DMS 273 (cell line): Measurements from ENCODE around the gene NEK9.

Source experiments
- DNase-seq: peaks from one replicate; lab custom pipeline; 2025; ENCODE audit not compliant: unreplicated experiment; lab: John Stamatoyannopoulos, UW

The NEK9 gene

GRCh38 chr14:75109877-75110276, 17.0 kb downstream of the NEK9 start:
- DNase-seq, result no peak

GRCh38 chr14:75107186-75107585, 19.7 kb downstream of the NEK9 start:
- DNase-seq, result no peak

GRCh38 chr14:75101491-75101890, 25.4 kb downstream of the NEK9 start:
- no peak for DNase-seq

GRCh38 chr14:75098682-75099081, 28.2 kb downstream of the NEK9 start:
- no peak for DNase-seq

GRCh38 chr14:75098212-75098611, 28.6 kb downstream of the NEK9 start:
- no peak for DNase-seq

GRCh38 chr14:75096959-75097358, 29.9 kb downstream of the NEK9 start:
- no peak for DNase-seq

- no peak for DNase-seq
These were observed 31.2 kb downstream of the NEK9 start for GRCh38 chr14:75095690-75096089.

- DNase-seq, result no peak
These were observed 32.0 kb downstream of the NEK9 start for GRCh38 chr14:75094896-75095295.

- DNase-seq, result no peak
These were observed 34.1 kb downstream of the NEK9 start for GRCh38 chr14:75092698-75093097.

GRCh38 chr14:75091251-75091650, 35.6 kb downstream of the NEK9 start:
- DNase-seq, result no peak

GRCh38 chr14:75090353-75090752, 36.5 kb downstream of the NEK9 start:
- DNase-seq, result no peak

GRCh38 chr14:75088566-75089373, 38.1 kb downstream of the NEK9 start:
- peak; percentile 89 for DNase-seq

- no peak for DNase-seq
These were observed 38.7 kb downstream of the NEK9 start for GRCh38 chr14:75088153-75088552.

GRCh38 chr14:75084513-75084912, 42.3 kb downstream of the NEK9 start:
- peak; percentile 52 for DNase-seq

- DNase-seq, result no peak
These were observed 43.6 kb downstream of the NEK9 start for GRCh38 chr14:75083271-75083670.

GRCh38 chr14:75081660-75082229, 45.1 kb downstream of the NEK9 start:
- DNase-seq, result no peak

- no peak for DNase-seq
These were observed 47.3 kb downstream of the NEK9 start for GRCh38 chr14:75079521-75079920.

- no peak for DNase-seq
These were observed 49.1 kb downstream of the NEK9 start for GRCh38 chr14:75077794-75078193.

- DNase-seq, result no peak
These were observed 56.5 kb downstream of the NEK9 start for GRCh38 chr14:75070383-75070782.

GRCh38 chr14:75069811-75070145, 57.1 kb downstream of the NEK9 start:
- no peak for DNase-seq

GRCh38 chr14:75069121-75069810, 57.6 kb downstream of the NEK9 start, which contains the start of gene ZC2HC1C:
Gene ZC2HC1C (plus strand): TSS chr14:75069641. CDS start chr14:75070574, 933 bp downstream.
- peak; percentile 91 for DNase-seq
